MCF 10A (cell line): Measurements from ENCODE around the gene RPRD1A. TPM values are rescaled to one million over a fixed set of nuclear protein-coding genes. Genes with fewer than 3 reads are reported as not detected.

Experiments
- BruUV-seq: library from RNA; stranded (reverse); fragments of 400-500 nt; replicated peaks from 2 replicates; lab custom pipeline; 2021; lab: Mats Ljungman, UMichigan
- CTCF ChIA-PET: fragments of 300-600 bp; sonication (Branson Sonifier 250); formaldehyde crosslinking; extraction: SDS; loops from one replicate; lab custom pipeline; 2021; ENCODE audit warnings: antibody characterized with exemption, inconsistent platforms; lab: Yijun Ruan, JAX
- POLR2A ChIA-PET: fragments of 300-600, 350-650 bp; sonication (Branson Sonifier 250); formaldehyde crosslinking; extraction: SDS; loops from one replicate; lab custom pipeline; 2020; ENCODE audit warnings: antibody characterized with exemption, inconsistent platforms; lab: Yijun Ruan, JAX
- DNase-seq: peaks from one replicate; pipeline ENCODE4 v3.0.0-alpha.2; 2018; ENCODE audit not compliant: unreplicated experiment
- H3K27ac Mint-ChIP-seq: one replicate; pipeline ENCODE4 v1.8.0; 2022; ENCODE audit warnings: mild to moderate bottlenecking, low read depth, mixed read lengths; ENCODE audit not compliant: unreplicated experiment
- H3K27me3 Mint-ChIP-seq: one replicate; pipeline ENCODE4 v1.8.0; 2022; ENCODE audit warnings: mixed read lengths; ENCODE audit not compliant: insufficient read depth, unreplicated experiment
- H3K36me3 Mint-ChIP-seq: one replicate; pipeline ENCODE4 v1.8.0; 2022; ENCODE audit warnings: mild to moderate bottlenecking, moderate library complexity, mixed read lengths; ENCODE audit not compliant: insufficient read depth, unreplicated experiment
- H3K4me1 Mint-ChIP-seq: one replicate; pipeline ENCODE4 v1.8.0; 2022; ENCODE audit warnings: mixed read lengths; ENCODE audit not compliant: insufficient read depth, unreplicated experiment
- H3K4me3 Mint-ChIP-seq: one replicate; pipeline ENCODE4 v1.8.0; 2022; ENCODE audit warnings: mild to moderate bottlenecking, moderate library complexity, mixed read lengths; ENCODE audit not compliant: unreplicated experiment
- H3K9me3 Mint-ChIP-seq: one replicate; pipeline ENCODE4 v1.8.0; 2022; ENCODE audit warnings: mixed read lengths; ENCODE audit not compliant: unreplicated experiment
- CTCF ChIP-seq: fragments of 200-600 bp; IDR thresholded peaks from one replicate; pipeline ENCODE4 v1.8.0; 2022; ENCODE audit warnings: antibody characterized with exemption, mild to moderate bottlenecking; ENCODE audit not compliant: unreplicated experiment
- intact Hi-C: fragments of 100-400 bp; cut with micrococcal nuclease; formaldehyde crosslinking; loops from 2 replicates; pipeline ENCODE4 v1.14.1; 2022
- total RNA-seq: library from RNA; stranded (reverse); gene quantifications from 2 replicates; pipeline ENCODE4 v1.2.3, GENCODE V29; 2022

The RPRD1A gene
- total RNA-seq, 1 experiment from 2014 or later: 89.1 TPM

GRCh38 chr18:35962320-35962719, 105.0 kb downstream of the RPRD1A start:
- intact Hi-C loops: no loop called here
- Mint-ChIP-seq H3K4me3 (no peak overlapping the region), H3K27ac (no peak overlapping the region), H3K9me3 (no peaks in the 10 kb centered on the region), H3K4me1 (no peaks in the 10 kb centered on the region), H3K27me3 (peaks cover 25% of the 10 kb centered on the region), H3K36me3 (no peaks in the 10 kb centered on the region)
- ChIA-PET POLR2A (interaction anchor here (1.2 kb wide), 1 partner anchor 10 kb away, joined by 3 read pairs; the partner anchor contains the start of gene RMP24), CTCF (interaction anchor here (0.6 to 1.0 kb wide), 2 partner anchors 12 to 32 kb away, joined by 3 to 9 read pairs; no protein-coding TSS in a partner anchor)
- DNase-seq: no peak
- no peak for TF ChIP-seq CTCF
- BruUV-seq: no TSS peak

GRCh38 chr18:35956226-35956625, 111.1 kb downstream of the RPRD1A start:
- ChIA-PET CTCF (no interaction called here), POLR2A (no interaction called here)
- Mint-ChIP-seq H3K36me3 (no peaks in the 10 kb centered on the region), H3K27ac (no peak overlapping the region), H3K4me3 (no peak overlapping the region), H3K4me1 (no peaks in the 10 kb centered on the region), H3K27me3 (peaks cover 40% of the 10 kb centered on the region), H3K9me3 (peaks cover 14% of the 10 kb centered on the region)
- no peak for TF ChIP-seq CTCF
- BruUV-seq: no TSS peak
- intact Hi-C loops: no loop called here
- no peak for DNase-seq

GRCh38 chr18:35953688-35954087, 113.7 kb downstream of the RPRD1A start:
- TF ChIP-seq CTCF: no peak
- ChIA-PET CTCF (interaction anchor here (0.6 kb wide), 1 partner anchor 115 kb away, joined by 3 read pairs; no protein-coding TSS in a partner anchor), POLR2A (interaction anchor here (1.0 to 1.4 kb wide), 2 partner anchors 12 to 15 kb away, joined by 3 to 4 read pairs; no protein-coding TSS in a partner anchor)
- Mint-ChIP-seq H3K4me1 (peaks cover 10% of the 10 kb centered on the region), H3K27ac (no peak overlapping the region), H3K27me3 (peaks cover 39% of the 10 kb centered on the region), H3K4me3 (no peak overlapping the region), H3K9me3 (peaks cover 14% of the 10 kb centered on the region), H3K36me3 (no peaks in the 10 kb centered on the region)
- BruUV-seq: no TSS peak
- DNase-seq: no peak
- intact Hi-C loops: loop anchor here (5.0 kb wide), 1 partner anchor 546 kb away; no protein-coding TSS in a partner anchor

GRCh38 chr18:35950628-35950982, 116.8 kb downstream of the RPRD1A start:
- H3K9me3 Mint-ChIP-seq: peaks cover 14% of the 10 kb centered on the region
- no TSS peak for BruUV-seq
- H3K4me1 Mint-ChIP-seq: peaks cover 10% of the 10 kb centered on the region
- TF ChIP-seq CTCF: no peak
- H3K27me3 Mint-ChIP-seq: peaks cover 10% of the 10 kb centered on the region
- intact Hi-C loops: loop anchor here (1.0 to 5.0 kb wide), 4 partner anchors 33 to 564 kb away; no protein-coding TSS in a partner anchor
- POLR2A ChIA-PET: interaction anchor here (0.6 to 2.3 kb wide), 3 partner anchors 17 to 191 kb away, joined by 3 to 6 read pairs (median 4); no protein-coding TSS in a partner anchor
- no peak for DNase-seq
- peak overlapping the region; percentile 81 for H3K4me3 Mint-ChIP-seq
- H3K27ac Mint-ChIP-seq: peak overlapping the region; percentile 35
- H3K36me3 Mint-ChIP-seq: no peaks in the 10 kb centered on the region
- CTCF ChIA-PET: interaction anchor here (0.5 to 7.3 kb wide), 23 partner anchors 9 to 550 kb away, joined by 3 to 118 read pairs (median 4); no protein-coding TSS in a partner anchor
